Left ventricle myocardium inferior (tissue), 1 donor: ENCODE measurements around the gene ISG20. TPM values are rescaled to one million over a fixed set of nuclear protein-coding genes. Genes with fewer than 3 reads are reported as not detected.
A peak's percentile ranks its signal among the peaks of the same experiment; 100 is the strongest.
"Not testable (repeated sequence)": the region's sequence is repeated elsewhere in the genome, so short reads cannot be mapped to it uniquely, and the experiment has no call there.

Experiments used
- DNase-seq: peaks from one replicate; pipeline ENCODE4 v3.0.0-alpha.2; 2020
- H3K27ac ChIP-seq: fragments of 200-600 bp; replicated peaks from 2 replicates; pipeline ENCODE4 v1.8.0; 2021
- H3K27me3 ChIP-seq: fragments of 200-600 bp; 2 replicates; pipeline ENCODE4 v1.8.0; 2021; ENCODE audit warnings: low read depth
- H3K36me3 ChIP-seq: fragments of 200-600 bp; 2 replicates; pipeline ENCODE4 v1.8.0; 2021
- H3K4me1 ChIP-seq: fragments of 200-600 bp; 2 replicates; pipeline ENCODE4 v1.8.0; 2021
- H3K4me3 ChIP-seq: fragments of 200-600 bp; 2 replicates; pipeline ENCODE4 v1.8.0; 2021; ENCODE audit warnings: mild to moderate bottlenecking, moderate library complexity
- H3K9me3 ChIP-seq: fragments of 200-600 bp; replicated peaks from 2 replicates; pipeline ENCODE4 v1.8.0; 2021
- intact Hi-C: fragments of 100-400 bp; cut with micrococcal nuclease; formaldehyde crosslinking; loops from one replicate; pipeline ENCODE4 v1.11.0; 2022
- total RNA-seq: library from RNA; stranded (reverse); fragmentation: NEBNext Ultra II Directional; extraction: Animal tissue kit (Norgen Biotek cat#: 25700); gene quantifications from one replicate; pipeline ENCODE4 v1.2.1, GENCODE V29; 2021
- TF ChIP-seq, protein P1 (sequence below): fragments of 200-600 bp; IDR thresholded peaks from 2 replicates; pipeline ENCODE4 v1.8.0; 2021; ENCODE audit warnings: antibody characterized with exemption, mild to moderate bottlenecking, borderline replicate concordance
- donor health status: DM: no; HTN: yes; CAD: no; lungs with severe emphysema.

ISG20 gene
- total RNA-seq, 1 donor from 2014 or later, result 3.1 TPM

- H3K4me3 ChIP-seq, result no peak overlapping the region
- TF ChIP-seq, protein P1, sequence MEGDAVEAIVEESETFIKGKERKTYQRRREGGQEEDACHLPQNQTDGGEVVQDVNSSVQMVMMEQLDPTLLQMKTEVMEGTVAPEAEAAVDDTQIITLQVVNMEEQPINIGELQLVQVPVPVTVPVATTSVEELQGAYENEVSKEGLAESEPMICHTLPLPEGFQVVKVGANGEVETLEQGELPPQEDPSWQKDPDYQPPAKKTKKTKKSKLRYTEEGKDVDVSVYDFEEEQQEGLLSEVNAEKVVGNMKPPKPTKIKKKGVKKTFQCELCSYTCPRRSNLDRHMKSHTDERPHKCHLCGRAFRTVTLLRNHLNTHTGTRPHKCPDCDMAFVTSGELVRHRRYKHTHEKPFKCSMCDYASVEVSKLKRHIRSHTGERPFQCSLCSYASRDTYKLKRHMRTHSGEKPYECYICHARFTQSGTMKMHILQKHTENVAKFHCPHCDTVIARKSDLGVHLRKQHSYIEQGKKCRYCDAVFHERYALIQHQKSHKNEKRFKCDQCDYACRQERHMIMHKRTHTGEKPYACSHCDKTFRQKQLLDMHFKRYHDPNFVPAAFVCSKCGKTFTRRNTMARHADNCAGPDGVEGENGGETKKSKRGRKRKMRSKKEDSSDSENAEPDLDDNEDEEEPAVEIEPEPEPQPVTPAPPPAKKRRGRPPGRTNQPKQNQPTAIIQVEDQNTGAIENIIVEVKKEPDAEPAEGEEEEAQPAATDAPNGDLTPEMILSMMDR, result no peak
- H3K27ac ChIP-seq, result no peak overlapping the region
- no peaks in the 10 kb centered on the region for H3K9me3 ChIP-seq
- no peaks in the 10 kb centered on the region for H3K27me3 ChIP-seq
- intact Hi-C loops, result no loop called here
- DNase-seq, result no peak
- peaks cover 30% of the 10 kb centered on the region for H3K4me1 ChIP-seq
- H3K36me3 ChIP-seq, result peaks cover 21% of the 10 kb centered on the region
Observed at GRCh38 chr15:88636050-88636449, 2.8 kb upstream of the ISG20 start.

DNA sequence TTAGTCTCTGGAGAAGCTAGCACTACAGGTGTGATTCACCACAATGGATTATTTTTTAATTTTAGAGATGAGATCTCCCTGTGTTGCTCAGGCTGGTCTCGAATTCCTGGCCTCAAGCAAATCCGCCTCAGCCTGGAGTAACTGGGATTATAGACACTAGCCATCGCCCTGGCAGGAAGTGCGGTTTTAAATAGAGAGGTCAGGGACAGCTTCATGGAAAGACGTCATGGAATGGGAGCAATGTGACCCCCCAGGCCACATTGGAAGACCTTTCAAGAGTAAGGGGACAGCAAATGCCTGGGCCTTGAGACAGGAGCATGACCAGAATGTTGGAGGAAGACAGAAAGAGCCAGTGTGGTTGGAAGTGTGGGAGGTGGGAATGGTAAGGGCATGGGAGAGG, 2.2 kb upstream of the ISG20 start:
- Histone ChIP-seq H3K36me3 (peaks cover 15% of the 10 kb centered on the region), H3K4me1 (peaks cover 30% of the 10 kb centered on the region), H3K4me3 (no peak overlapping the region), H3K9me3 (no peaks in the 10 kb centered on the region), H3K27ac (peak overlapping the region; percentile 6), H3K27me3 (no peaks in the 10 kb centered on the region)
- intact Hi-C loops, result no loop called here
- TF ChIP-seq, protein P1, result no peak
- no peak for DNase-seq

- peak overlapping the region; percentile 91 for H3K27ac ChIP-seq
- H3K36me3 ChIP-seq, result peaks cover 7% of the 10 kb centered on the region
- TF ChIP-seq, protein P1, result no peak
- intact Hi-C loops, result no loop called here
- no peaks in the 10 kb centered on the region for H3K27me3 ChIP-seq
- peaks cover 30% of the 10 kb centered on the region for H3K4me1 ChIP-seq
- DNase-seq, result no peak
- H3K4me3 ChIP-seq, result no peak overlapping the region
- H3K9me3 ChIP-seq, result no peaks in the 10 kb centered on the region
Observed at GRCh38 chr15:88637436-88637835, 1.4 kb upstream of the ISG20 start.

DNA sequence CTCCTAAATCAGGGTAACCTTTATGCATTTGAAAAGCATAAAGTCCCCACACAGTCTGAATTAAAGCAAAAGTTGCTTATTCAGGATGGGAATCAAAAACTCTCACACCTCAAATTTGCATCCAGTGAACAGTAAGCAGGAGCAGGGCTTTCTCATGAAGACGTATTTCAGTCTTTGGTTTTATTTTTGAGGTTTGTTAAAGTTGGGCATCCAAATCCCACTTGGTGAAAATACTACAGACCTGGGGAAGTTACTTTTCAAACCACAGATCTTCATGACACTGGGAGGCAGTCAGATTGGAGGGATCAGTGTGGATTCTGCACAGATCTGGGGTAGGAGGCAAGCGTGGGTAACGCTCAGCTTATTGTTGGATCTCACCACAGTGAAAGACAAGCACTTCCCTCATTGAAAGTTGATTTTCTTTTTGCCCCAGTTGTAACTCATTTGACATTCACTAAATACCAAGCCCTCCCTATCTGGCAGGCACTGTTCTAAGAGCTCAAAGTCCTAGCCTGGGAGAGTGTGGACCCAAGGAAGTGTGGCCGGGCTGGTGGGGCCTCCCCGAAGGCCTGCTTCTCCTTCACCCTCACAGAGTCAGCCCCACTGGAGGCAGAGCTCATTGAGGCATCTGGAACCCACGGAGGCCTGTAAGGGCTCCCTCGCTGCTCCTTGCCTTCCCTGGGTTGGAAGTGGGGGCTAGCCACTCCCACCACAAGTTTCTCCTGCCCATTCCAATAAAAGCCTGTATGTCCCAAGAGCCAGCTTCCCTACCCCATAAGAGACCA, 783 bp upstream of the ISG20 start:
- TF ChIP-seq, protein P1, result no peak
- Histone ChIP-seq H3K36me3 (peaks cover 6% of the 10 kb centered on the region), H3K27me3 (no peaks in the 10 kb centered on the region), H3K9me3 (no peaks in the 10 kb centered on the region), H3K27ac (peak overlapping the region; percentile 91), H3K4me3 (peak overlapping the region; percentile 67), H3K4me1 (peaks cover 30% of the 10 kb centered on the region)
- no peak for DNase-seq
- intact Hi-C loops, result no loop called here

- intact Hi-C loops, result no loop called here
- Histone ChIP-seq H3K4me1 (peaks cover 30% of the 10 kb centered on the region), H3K27ac (no peak overlapping the region), H3K4me3 (no peak overlapping the region), H3K9me3 (no peaks in the 10 kb centered on the region), H3K36me3 (no peaks in the 10 kb centered on the region), H3K27me3 (no peaks in the 10 kb centered on the region)
- DNase-seq, result no peak
- TF ChIP-seq, protein P1, result no peak
Observed at GRCh38 chr15:88641959-88642452, 3.2 kb downstream of the ISG20 start.

DNA sequence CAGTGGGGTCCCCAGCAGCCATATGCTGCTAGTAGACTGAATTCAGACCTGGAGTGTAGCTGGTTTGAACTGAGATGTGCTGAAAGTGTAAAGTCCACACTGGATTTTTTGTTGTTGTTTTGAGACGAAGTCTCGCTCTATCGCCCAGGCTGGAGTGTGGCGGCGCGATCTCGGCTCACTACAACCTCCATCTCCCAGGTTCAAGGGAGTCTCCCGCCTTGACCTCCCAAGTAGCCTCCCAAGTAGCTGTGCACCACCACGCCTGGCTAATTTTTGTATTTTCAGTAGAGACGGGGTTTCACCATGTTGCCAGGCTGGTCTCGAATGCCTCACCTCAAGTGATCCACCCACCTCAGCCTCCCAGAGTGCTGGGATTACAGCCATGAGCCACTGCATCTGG, 3.7 kb downstream of the ISG20 start:
- peaks cover 29% of the 10 kb centered on the region for H3K4me1 ChIP-seq
- intact Hi-C loops, H3K4me3 ChIP-seq, H3K27ac ChIP-seq, H3K9me3 ChIP-seq, H3K36me3 ChIP-seq, H3K27me3 ChIP-seq, DNase-seq: not testable (repeated sequence)
